ENCODE measurements around the gene MYCBP2. TPM values are rescaled to one million over a fixed set of nuclear protein-coding genes. Genes with fewer than 3 reads are reported as not detected.

The MYCBP2 gene
- total and polyA plus RNA-seq, 8 donors, result 70.4 to 105 (median 79.1) TPM

DNA sequence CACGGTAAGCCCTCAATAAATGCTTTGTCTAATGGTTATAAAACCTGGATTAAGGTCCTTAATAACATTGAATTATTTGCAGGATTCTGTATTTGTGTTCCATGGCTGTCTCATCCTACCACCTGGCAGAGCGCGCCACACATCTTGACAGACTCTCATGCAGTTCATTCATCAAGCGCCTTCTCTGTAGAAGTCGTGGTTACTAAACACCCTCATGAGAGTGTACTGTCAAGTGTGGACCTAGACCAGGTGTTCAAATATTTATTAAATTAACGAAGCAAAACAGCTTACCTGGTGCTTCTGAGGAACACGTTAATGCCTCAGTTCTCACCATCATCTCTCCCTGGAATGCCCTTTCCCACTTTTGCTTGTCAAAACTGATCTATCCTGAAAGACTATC lies 286.8 kb downstream of the MYCBP2 start:
- TF ChIP-seq, protein P1, sequence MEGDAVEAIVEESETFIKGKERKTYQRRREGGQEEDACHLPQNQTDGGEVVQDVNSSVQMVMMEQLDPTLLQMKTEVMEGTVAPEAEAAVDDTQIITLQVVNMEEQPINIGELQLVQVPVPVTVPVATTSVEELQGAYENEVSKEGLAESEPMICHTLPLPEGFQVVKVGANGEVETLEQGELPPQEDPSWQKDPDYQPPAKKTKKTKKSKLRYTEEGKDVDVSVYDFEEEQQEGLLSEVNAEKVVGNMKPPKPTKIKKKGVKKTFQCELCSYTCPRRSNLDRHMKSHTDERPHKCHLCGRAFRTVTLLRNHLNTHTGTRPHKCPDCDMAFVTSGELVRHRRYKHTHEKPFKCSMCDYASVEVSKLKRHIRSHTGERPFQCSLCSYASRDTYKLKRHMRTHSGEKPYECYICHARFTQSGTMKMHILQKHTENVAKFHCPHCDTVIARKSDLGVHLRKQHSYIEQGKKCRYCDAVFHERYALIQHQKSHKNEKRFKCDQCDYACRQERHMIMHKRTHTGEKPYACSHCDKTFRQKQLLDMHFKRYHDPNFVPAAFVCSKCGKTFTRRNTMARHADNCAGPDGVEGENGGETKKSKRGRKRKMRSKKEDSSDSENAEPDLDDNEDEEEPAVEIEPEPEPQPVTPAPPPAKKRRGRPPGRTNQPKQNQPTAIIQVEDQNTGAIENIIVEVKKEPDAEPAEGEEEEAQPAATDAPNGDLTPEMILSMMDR (IDR thresholded peaks at IDR 0.05), result no peak
- ATAC-seq (no peak), DNase-seq (no peak)
- peaks cover 0 to 21% of the 10 kb centered on the region in 2 donors for H3K36me3 ChIP-seq
- H3K4me1 ChIP-seq, result no peaks in the 10 kb centered on the region
- H3K9me3 ChIP-seq, result no peaks in the 10 kb centered on the region
- H3K4me3 ChIP-seq, result no peak overlapping the region
- no peak overlapping the region for H3K27ac ChIP-seq
- intact Hi-C loops (cut with DNase I), result no loop called here
- H3K27me3 ChIP-seq, result no peaks in the 10 kb centered on the region

GRCh38 chr13:77038907-77039480 lies 287.9 kb downstream of the MYCBP2 start:
- intact Hi-C loops (cut with DNase I), result no loop called here
- no peaks in the 10 kb centered on the region for H3K9me3 ChIP-seq
- no peaks in the 10 kb centered on the region for H3K4me1 ChIP-seq

DNA sequence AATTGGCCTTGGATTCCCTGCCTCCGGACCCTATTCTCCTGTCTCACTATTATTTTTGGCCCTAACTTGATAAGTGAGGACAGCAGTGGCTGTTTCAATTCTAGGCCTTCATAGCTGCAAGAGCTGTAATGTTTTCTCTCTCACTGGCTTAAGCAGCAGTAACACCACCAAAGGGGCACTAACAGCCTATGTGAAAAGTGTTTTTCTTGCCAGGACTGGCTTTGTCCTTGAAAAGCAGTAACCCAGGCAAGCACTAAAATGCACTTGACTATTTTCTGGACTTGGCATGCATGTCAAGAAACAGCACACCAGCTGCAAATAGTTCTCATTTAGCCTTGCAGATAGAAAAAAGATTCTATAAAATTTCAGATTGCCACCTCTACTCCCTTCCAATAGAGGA lies 290.6 kb downstream of the MYCBP2 start:
- H3K4me1 ChIP-seq, result no peaks in the 10 kb centered on the region
- no peak for ATAC-seq
- H3K4me3 ChIP-seq, result no peak overlapping the region
- no peak for DNase-seq
- no peaks in the 10 kb centered on the region for H3K36me3 ChIP-seq
- intact Hi-C loops (cut with DNase I), result no loop called here
- H3K9me3 ChIP-seq, result no peaks in the 10 kb centered on the region
- H3K27me3 ChIP-seq, result no peaks in the 10 kb centered on the region
- H3K27ac ChIP-seq, result no peak overlapping the region
- TF ChIP-seq, protein P1 (IDR thresholded peaks at IDR 0.05), result no peak

More at GRCh38 chr13:77038907-77039480, 287.9 kb downstream of the MYCBP2 start:
- Histone ChIP-seq H3K36me3 (peaks cover 0 to 10% of the 10 kb centered on the region in 2 donors), H3K27ac (no peak overlapping the region), H3K27me3 (no peaks in the 10 kb centered on the region), H3K4me3 (no peak overlapping the region)
- TF ChIP-seq, protein P1 (IDR thresholded peaks at IDR 0.05), result no peak
- DNase-seq (no peak), ATAC-seq (no peak)

GRCh38 chr13:77034881-77035280 lies 292.0 kb downstream of the MYCBP2 start:
- no peak overlapping the region for H3K4me3 ChIP-seq
- no peaks in the 10 kb centered on the region for H3K27me3 ChIP-seq
- intact Hi-C loops (cut with DNase I), result no loop called here
- DNase-seq (no peak), ATAC-seq (no peak)
- H3K9me3 ChIP-seq, result no peaks in the 10 kb centered on the region
- TF ChIP-seq, protein P1 (IDR thresholded peaks at IDR 0.05), result no peak
- no peaks in the 10 kb centered on the region for H3K36me3 ChIP-seq
- H3K4me1 ChIP-seq, result no peaks in the 10 kb centered on the region
- no peak overlapping the region for H3K27ac ChIP-seq

DNA sequence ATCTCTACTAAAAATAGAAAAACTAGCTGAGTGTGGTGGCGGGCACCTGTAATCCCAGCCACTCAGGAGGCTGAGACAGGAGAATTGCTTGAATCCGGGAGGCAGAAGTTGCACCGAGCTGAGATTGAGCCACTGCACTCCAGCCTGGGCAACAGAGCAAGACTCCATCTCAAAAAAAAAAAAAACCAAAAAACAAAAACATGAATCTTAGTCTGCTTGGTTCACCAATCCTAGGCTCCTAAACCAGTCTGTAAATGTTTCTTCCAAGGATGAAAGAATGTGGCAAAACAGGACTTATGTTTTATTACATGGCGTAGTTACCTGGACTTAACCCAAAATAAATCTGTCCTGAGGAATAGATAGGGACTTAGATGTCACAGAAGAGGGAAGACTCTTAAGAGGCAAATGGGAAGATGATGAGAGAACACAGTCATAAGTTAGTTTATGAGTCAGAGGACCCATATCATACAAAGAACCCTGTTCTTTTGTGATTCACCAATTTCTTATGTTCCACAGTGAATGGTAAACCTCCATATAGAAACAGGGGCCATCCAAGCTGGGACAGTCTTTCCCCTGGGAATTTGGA lies 293.1 kb downstream of the MYCBP2 start:
- intact Hi-C loops (cut with DNase I), result no loop called here
- H3K4me1 ChIP-seq, result no peaks in the 10 kb centered on the region
- DNase-seq (no peak), ATAC-seq (no peak)
- no peaks in the 10 kb centered on the region for H3K27me3 ChIP-seq
- TF ChIP-seq, protein P1 (IDR thresholded peaks at IDR 0.05), result no peak
- no peaks in the 10 kb centered on the region for H3K9me3 ChIP-seq
- no peak overlapping the region for H3K4me3 ChIP-seq
- H3K27ac ChIP-seq, result no peak overlapping the region
- H3K36me3 ChIP-seq, result no peaks in the 10 kb centered on the region
